ENCODE measurements around the gene PTPRT.

DNA sequence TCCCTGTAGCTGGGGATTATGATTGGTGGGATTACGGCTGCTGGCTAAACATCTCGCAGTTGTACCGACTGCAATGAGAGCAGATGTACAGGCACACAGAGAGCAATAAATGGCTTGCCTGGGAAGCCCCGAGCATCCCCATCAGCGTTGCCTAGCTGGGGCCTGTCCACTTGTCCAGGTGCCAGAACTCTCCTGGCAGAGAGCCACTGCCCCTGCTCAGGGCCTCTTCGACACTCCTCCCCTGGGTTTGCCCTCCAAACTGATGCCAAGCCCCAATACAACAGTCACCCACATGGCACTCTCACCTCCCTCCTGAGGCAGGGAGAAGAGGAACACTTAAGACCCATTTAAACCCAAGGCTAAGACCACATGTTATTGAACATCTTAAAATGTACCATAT lies 715.1 kb downstream of the PTPRT start:
- no peak for TF ChIP-seq CTCF (IDR thresholded peaks at IDR 0.05; ENCODE audit: low read length)
- no peak for TF ChIP-seq EZH2phosphoT487 (IDR thresholded peaks at IDR 0.05; ENCODE audit: low read length)

Measured in MM.1S (cell line).